ENCODE data around the gene KRTCAP3. TPM values are rescaled to one million over a fixed set of nuclear protein-coding genes. Genes with fewer than 3 reads are reported as not detected.

KRTCAP3 gene
- total RNA-seq, 1 experiment from 2014 or later = 49.9 TPM

GRCh38 chr2:27485496-27485895 is 43.3 kb downstream of the KRTCAP3 start:
- no peak overlapping the region for H2BK5ac ChIP-seq (ENCODE audit: insufficient read length, low read length)
- H2BK20ac ChIP-seq (ENCODE audit: low read depth, low read length, poor library complexity, severe bottlenecking) = no peak overlapping the region
- H3K4me2 ChIP-seq (ENCODE audit: insufficient read depth, insufficient read length, low read length) = no peak overlapping the region
- no peak overlapping the region for H3K27ac ChIP-seq (ENCODE audit: insufficient read length, low read depth, low read length)
- no peak overlapping the region for H4K91ac ChIP-seq (ENCODE audit: insufficient read length, low read depth, low read length)
- no peak for DNase-seq
- WGBS (ENCODE audit: extremely low coverage, insufficient read length, low lambda C conversion rate) = no CpG with 5 or more reads among the region's 3 CpGs
- no peak overlapping the region for H3K9ac ChIP-seq (ENCODE audit: extremely low read depth, insufficient read length, low read length)
- no peaks in the 10 kb centered on the region for H3K79me2 ChIP-seq (ENCODE audit: insufficient read depth, low read length)
- no peaks in the 10 kb centered on the region for H3K9me3 Mint-ChIP-seq
- H3K79me1 ChIP-seq (ENCODE audit: insufficient read depth, low read depth, low read length, poor library complexity, severe bottlenecking) = no peaks in the 10 kb centered on the region
- H3K56ac ChIP-seq (ENCODE audit: insufficient read length, low read depth, low read length) = no peak overlapping the region
- no peaks in the 10 kb centered on the region for H4K20me1 ChIP-seq (ENCODE audit: control insufficient read depth, insufficient read depth, insufficient read length)
- no peaks in the 10 kb centered on the region for H3K9me3 ChIP-seq (ENCODE audit: control insufficient read depth, low read depth, low read length)
- H3K14ac ChIP-seq (ENCODE audit: insufficient read depth, low read length) = no peak overlapping the region
- H4K5ac ChIP-seq (ENCODE audit: insufficient read length, low read depth, low read length) = no peak overlapping the region
- H2AK5ac ChIP-seq (ENCODE audit: insufficient read length, low read length) = no peak overlapping the region
- H3K36me3 Mint-ChIP-seq (ENCODE audit: insufficient read depth in 1 of 3, low read depth in 3 of 3) = peaks cover 0 to 10% (median 0%) of the 10 kb centered on the region in 3 experiments; a peak in 4 of 7 replicates
- no peak overlapping the region for H3T11ph ChIP-seq (ENCODE audit: low read length)
- H3K27me3 ChIP-seq (ENCODE audit: insufficient read depth, low read length) = no peaks in the 10 kb centered on the region
- H2BK12ac ChIP-seq (ENCODE audit: insufficient read length, low read depth, low read length) = no peak overlapping the region
- peaks cover 4% of the 10 kb centered on the region for H3K23me2 ChIP-seq (ENCODE audit: insufficient read length, low read depth, low read length, poor library complexity, severe bottlenecking)
- H2BK120ac ChIP-seq (ENCODE audit: low read depth, low read length, poor library complexity, severe bottlenecking) = no peak overlapping the region
- H3K4me1 Mint-ChIP-seq = peaks cover 18% of the 10 kb centered on the region in 2 experiments
- H3K18ac ChIP-seq (ENCODE audit: insufficient read length, low read depth, low read length) = no peak overlapping the region
- H4K8ac ChIP-seq (replicated peaks; ENCODE audit: insufficient read length, low read depth, low read length) = no peak overlapping the region
- peak overlapping the region in 1 of 3 experiments; percentile 62; a peak in 1 of 7 replicates for H3K27ac Mint-ChIP-seq
- H3K4me3 Mint-ChIP-seq = no peak overlapping the region
- no peak overlapping the region for H2AFZ ChIP-seq (ENCODE audit: low read length)
- no peak for TF ChIP-seq CTCF (conservative IDR thresholded peaks at IDR 0.05)
- no peak overlapping the region for H2BK15ac ChIP-seq (ENCODE audit: low read depth, low read length)
- no peaks in the 10 kb centered on the region for H3K27me3 Mint-ChIP-seq (ENCODE audit: low read depth)
- H3K4me1 ChIP-seq (ENCODE audit: insufficient read depth, low read length) = no peaks in the 10 kb centered on the region
- H3K23ac ChIP-seq (ENCODE audit: insufficient read length, low read depth, low read length) = no peak overlapping the region
- H3K4ac ChIP-seq (ENCODE audit: low read depth, low read length) = no peak overlapping the region
